Neural cell (in vitro differentiated cells): ENCODE measurements around the gene SLF2. TPM values are rescaled to one million over a fixed set of nuclear protein-coding genes. Genes with fewer than 3 reads are reported as not detected.

ENCODE experiments used
- H2AFZ ChIP-seq: fragments of 200-600, 300-800 bp; sonication (generic), shearing (Covaris generic); 2 replicates; pipeline ENCODE4 v1.6.0; 2014; ENCODE audit warnings: low read depth, mild to moderate bottlenecking, antibody characterized with exemption, low read length, moderate library complexity
- H3F3A ChIP-seq: fragments of 200-600 bp; shearing (Covaris generic); 2 replicates; pipeline ENCODE4 v1.6.1; 2016; ENCODE audit warnings: mild to moderate bottlenecking, moderate library complexity, mixed read lengths, antibody characterized with exemption, low read length; ENCODE audit not compliant: insufficient read depth, poor library complexity, severe bottlenecking
- H3K27ac ChIP-seq: fragments of 200-600, 300-800 bp; sonication (generic), shearing (Covaris generic); 2 replicates; pipeline ENCODE4 v1.5.1; 2014; ENCODE audit warnings: mild to moderate bottlenecking, low read length, moderate library complexity
- H3K27me3 ChIP-seq: fragments of 300-800, 200-600 bp; sonication (generic), shearing (Covaris generic); 2 replicates; pipeline ENCODE4 v1.6.0; 2014; ENCODE audit warnings: mild to moderate bottlenecking, low read depth, low read length, moderate library complexity; ENCODE audit not compliant: insufficient read depth
- H3K36me3 ChIP-seq: fragments of 300-800, 200-600 bp; sonication (generic), shearing (Covaris generic); 2 replicates; pipeline ENCODE4 v1.5.1; 2014; ENCODE audit warnings: mild to moderate bottlenecking, antibody characterized with exemption, low read length, moderate library complexity; ENCODE audit not compliant: insufficient read depth
- H3K4me2 ChIP-seq: fragments of 300-800, 200-600 bp; sonication (generic), shearing (Covaris generic); 2 replicates; pipeline ENCODE4 v1.6.0; 2014; ENCODE audit warnings: mild to moderate bottlenecking, low read length
- H3K4me3 ChIP-seq: fragments of 300-800, 200-600 bp; sonication (generic), shearing (Covaris generic); 2 replicates; pipeline ENCODE4 v1.5.1; 2014; ENCODE audit warnings: mild to moderate bottlenecking, low read length, moderate library complexity
- H3K79me2 ChIP-seq: fragments of 200-600 bp; shearing (Covaris generic); replicated peaks from 2 replicates; pipeline ENCODE4 v1.6.0; 2014; ENCODE audit warnings: mild to moderate bottlenecking, low read length, moderate library complexity; ENCODE audit not compliant: insufficient read depth
- H3K9ac ChIP-seq: fragments of 300-800, 200-600 bp; sonication (generic), shearing (Covaris generic); 2 replicates; pipeline ENCODE4 v1.6.1; 2016; ENCODE audit warnings: mild to moderate bottlenecking, low read length, mixed read lengths
- H3K9me2 ChIP-seq: fragments of 200-600 bp; shearing (Covaris generic); 2 replicates; pipeline ENCODE4 v1.6.1; 2016; ENCODE audit warnings: mild to moderate bottlenecking, low read length, mixed read lengths; ENCODE audit not compliant: insufficient read depth
- H3K9me3 ChIP-seq: fragments of 200-600, 300-800 bp; sonication (generic), shearing (Covaris generic); 2 replicates; pipeline ENCODE4 v1.6.1; 2016; ENCODE audit warnings: mild to moderate bottlenecking, mixed run types, low read length, moderate library complexity, mixed read lengths
- H4K20me1 ChIP-seq: fragments of 200-600 bp; shearing (Covaris generic); 2 replicates; pipeline ENCODE4 v1.6.1; 2016; ENCODE audit warnings: mild to moderate bottlenecking, mixed run types; ENCODE audit not compliant: insufficient read depth
- CTCF ChIP-seq: fragments of 450-650 bp; IDR thresholded peaks from 2 replicates; pipeline ENCODE4 v1.5.1; 2014; ENCODE audit warnings: antibody characterized with exemption, mild to moderate bottlenecking, moderate library complexity; ENCODE audit not compliant: poor library complexity, severe bottlenecking
- EP300 ChIP-seq: fragments of 450-650 bp; conservative IDR thresholded peaks from 2 replicates; pipeline ENCODE4 v1.6.1; 2014; ENCODE audit warnings: antibody characterized with exemption, mild to moderate bottlenecking, moderate library complexity; ENCODE audit not compliant: poor library complexity, severe bottlenecking
- EZH2 ChIP-seq: fragments of 200-600, 300-800 bp; shearing (Covaris generic), sonication (generic); IDR thresholded peaks from 2 replicates; pipeline ENCODE4 v1.6.1; 2014; ENCODE audit warnings: antibody characterized with exemption, low read length, borderline replicate concordance, mild to moderate bottlenecking; ENCODE audit not compliant: insufficient read depth, poor library complexity, severe bottlenecking
- MXI1 ChIP-seq: fragments of 450-650 bp; conservative IDR thresholded peaks from 2 replicates; pipeline ENCODE4 v1.6.1; 2014; ENCODE audit warnings: antibody characterized with exemption, mild to moderate bottlenecking; ENCODE audit not compliant: poor library complexity, severe bottlenecking
- POLR2AphosphoS5 ChIP-seq: IDR thresholded peaks from 2 replicates; pipeline ENCODE4 v1.6.1; 2012
- RAD21 ChIP-seq: fragments of 450-650 bp; conservative IDR thresholded peaks from 2 replicates; pipeline ENCODE4 v1.6.1; 2014; ENCODE audit warnings: antibody characterized with exemption, mild to moderate bottlenecking, moderate library complexity
- REST ChIP-seq: IDR thresholded peaks from 2 replicates; pipeline ENCODE4 v1.6.1; 2012; ENCODE audit warnings: borderline replicate concordance
- SMC3 ChIP-seq: fragments of 450-650 bp; conservative IDR thresholded peaks from 2 replicates; pipeline ENCODE4 v1.6.1; 2014; ENCODE audit warnings: antibody characterized with exemption, mild to moderate bottlenecking, moderate library complexity; ENCODE audit not compliant: poor library complexity
- TAF1 ChIP-seq: IDR thresholded peaks from 2 replicates; pipeline ENCODE4 v1.6.1; 2012; ENCODE audit warnings: low read depth
- polyA plus RNA-seq: library from polyadenylated mRNA; depleted of rRNA; stranded (reverse); fragments of >200 nt; gene quantifications from 2 replicates; pipeline ENCODE4 v1.2.3, GENCODE V29; 2014

SLF2 gene
- polyA plus RNA-seq, 1 donor from 2014 or later, result 43.0 TPM

GRCh38 chr10:101005869-101006567 lies 93.3 kb downstream of the SLF2 start:
- no peak overlapping the region for H3K27ac ChIP-seq
- H3K9me2 ChIP-seq, result no peaks in the 10 kb centered on the region
- H3K4me2 ChIP-seq, result no peak overlapping the region
- no peaks in the 10 kb centered on the region for H4K20me1 ChIP-seq
- H3F3A ChIP-seq, result no peaks in the 10 kb centered on the region
- H3K36me3 ChIP-seq, result no peaks in the 10 kb centered on the region
- peaks cover 10% of the 10 kb centered on the region for H3K79me2 ChIP-seq
- no peaks in the 10 kb centered on the region for H3K9me3 ChIP-seq
- H2AFZ ChIP-seq, result no peak overlapping the region
- no peak overlapping the region for H3K4me3 ChIP-seq
- TF ChIP-seq CTCF (no peak), MXI1 (no peak), EP300 (no peak), REST (no peak)
- no peaks in the 10 kb centered on the region for H3K27me3 ChIP-seq
- H3K9ac ChIP-seq, result no peak overlapping the region

- Histone ChIP-seq H3K9me2 (no peaks in the 10 kb centered on the region), H2AFZ (no peak overlapping the region), H3K79me2 (peaks cover 7% of the 10 kb centered on the region), H3K9ac (no peak overlapping the region), H3K4me3 (no peak overlapping the region), H3K36me3 (no peaks in the 10 kb centered on the region), H3K27ac (no peak overlapping the region), H3K27me3 (no peaks in the 10 kb centered on the region), H3F3A (no peaks in the 10 kb centered on the region), H3K4me2 (no peak overlapping the region), H3K9me3 (no peaks in the 10 kb centered on the region), H4K20me1 (no peaks in the 10 kb centered on the region)
- TF ChIP-seq MXI1 (no peak), EP300 (no peak), TAF1 (no peak), EZH2 (no peak), RAD21 (no peak), REST (no peak), POLR2AphosphoS5 (no peak), SMC3 (no peak)
Observed at GRCh38 chr10:101006593-101007098, 93.9 kb downstream of the SLF2 start.
